GM18498 (cell line): ENCODE data around the gene CAVIN2.

Experiments
- ATAC-seq: cut with Tn5 transposase; IDR thresholded peaks from one replicate; pipeline ENCODE4 v1.9.1; 2021; ENCODE audit warnings: mild to moderate bottlenecking, moderate library complexity; ENCODE audit not compliant: unreplicated experiment

CAVIN2 gene, protein sequence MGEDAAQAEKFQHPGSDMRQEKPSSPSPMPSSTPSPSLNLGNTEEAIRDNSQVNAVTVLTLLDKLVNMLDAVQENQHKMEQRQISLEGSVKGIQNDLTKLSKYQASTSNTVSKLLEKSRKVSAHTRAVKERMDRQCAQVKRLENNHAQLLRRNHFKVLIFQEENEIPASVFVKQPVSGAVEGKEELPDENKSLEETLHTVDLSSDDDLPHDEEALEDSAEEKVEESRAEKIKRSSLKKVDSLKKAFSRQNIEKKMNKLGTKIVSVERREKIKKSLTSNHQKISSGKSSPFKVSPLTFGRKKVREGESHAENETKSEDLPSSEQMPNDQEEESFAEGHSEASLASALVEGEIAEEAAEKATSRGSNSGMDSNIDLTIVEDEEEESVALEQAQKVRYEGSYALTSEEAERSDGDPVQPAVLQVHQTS

DNA sequence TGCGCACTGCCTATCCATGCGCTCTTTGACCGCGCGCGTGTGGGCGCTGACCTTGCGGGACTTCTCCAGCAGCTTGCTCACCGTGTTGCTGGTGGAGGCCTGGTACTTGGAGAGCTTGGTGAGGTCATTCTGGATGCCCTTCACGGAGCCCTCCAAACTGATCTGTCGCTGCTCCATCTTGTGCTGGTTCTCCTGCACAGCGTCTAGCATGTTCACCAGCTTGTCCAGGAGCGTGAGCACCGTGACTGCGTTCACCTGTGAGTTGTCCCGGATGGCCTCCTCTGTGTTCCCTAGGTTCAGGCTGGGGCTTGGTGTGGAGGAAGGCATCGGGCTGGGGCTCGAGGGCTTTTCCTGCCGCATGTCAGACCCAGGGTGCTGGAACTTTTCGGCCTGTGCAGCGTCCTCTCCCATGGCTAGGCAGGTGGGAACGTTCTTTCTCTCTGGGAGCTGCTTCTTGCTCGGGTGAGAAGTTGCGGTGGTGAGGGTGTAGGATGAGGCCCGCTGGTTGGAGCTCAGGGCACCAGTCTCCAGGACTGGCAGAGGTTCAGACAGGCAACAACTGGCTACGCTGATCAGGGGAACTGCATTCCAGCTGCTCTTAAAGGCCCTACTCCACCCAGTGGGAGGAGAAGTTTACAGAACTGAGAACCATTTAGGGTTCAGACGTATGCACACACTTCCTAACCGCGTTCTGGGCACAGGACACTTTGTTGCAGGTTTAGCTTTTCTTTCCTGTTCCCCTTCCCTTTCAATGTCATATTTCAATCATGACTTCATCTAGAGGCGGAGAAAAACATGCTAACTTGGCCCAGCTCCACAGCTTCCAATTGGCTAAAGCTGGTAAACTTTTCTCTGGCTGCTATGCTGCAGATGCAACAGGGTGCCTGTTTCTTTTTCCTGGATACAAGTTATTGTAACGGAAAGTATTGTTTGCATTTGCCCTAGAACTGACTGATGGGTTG is at the start of gene CAVIN2:
TSS of gene CAVIN2 (minus strand) at position 574 of the 962 bp plus-strand sequence. CDS start at position 411, 163 bp downstream.
- ATAC-seq: peak; percentile 58

DNA sequence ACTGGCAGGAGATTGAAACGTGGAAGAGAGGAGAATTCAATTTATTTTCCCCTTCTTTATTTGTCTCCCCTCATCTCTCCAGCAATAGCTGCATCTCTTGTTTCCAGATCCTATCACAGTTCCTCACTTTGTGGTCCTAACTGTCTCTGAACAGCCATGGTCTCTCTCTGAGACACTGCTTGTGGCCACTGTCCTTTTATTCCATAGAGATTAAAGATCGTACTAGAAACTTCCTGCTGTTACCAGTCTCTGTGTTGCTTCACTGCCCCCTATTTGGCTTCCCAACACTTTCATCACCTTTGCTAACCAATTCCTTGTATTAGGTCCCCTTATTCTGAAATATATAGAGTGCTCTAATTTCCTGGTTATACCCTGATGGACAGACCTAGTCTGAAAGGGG is 48.9 kb upstream of the CAVIN2 start:
- ATAC-seq: no peak

- ATAC-seq: no peak
Observed at GRCh38 chr2:191895195-191895594, 48.3 kb upstream of the CAVIN2 start.

GRCh38 chr2:191894681-191895147 is 47.8 kb upstream of the CAVIN2 start:
- ATAC-seq: peak; percentile 45

DNA sequence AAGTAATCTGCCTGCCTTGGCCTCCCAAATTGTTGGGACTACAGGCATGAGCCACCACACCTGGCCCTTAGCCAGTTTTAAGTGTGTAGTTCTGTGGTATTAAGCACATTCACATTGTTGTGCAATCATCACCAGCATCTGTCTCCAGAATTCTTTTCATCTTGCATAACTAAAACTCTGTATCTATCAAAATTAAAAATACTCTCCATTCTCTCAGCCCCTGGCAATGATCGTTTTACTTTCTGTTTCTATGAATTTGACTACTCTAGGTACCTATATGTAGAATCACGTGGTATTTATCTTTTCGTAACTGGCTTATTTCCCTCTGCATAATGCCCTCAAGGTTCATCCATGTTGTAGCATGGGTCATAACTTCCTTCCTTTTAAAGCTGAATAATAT is 45.5 kb upstream of the CAVIN2 start:
- ATAC-seq: no peak

DNA sequence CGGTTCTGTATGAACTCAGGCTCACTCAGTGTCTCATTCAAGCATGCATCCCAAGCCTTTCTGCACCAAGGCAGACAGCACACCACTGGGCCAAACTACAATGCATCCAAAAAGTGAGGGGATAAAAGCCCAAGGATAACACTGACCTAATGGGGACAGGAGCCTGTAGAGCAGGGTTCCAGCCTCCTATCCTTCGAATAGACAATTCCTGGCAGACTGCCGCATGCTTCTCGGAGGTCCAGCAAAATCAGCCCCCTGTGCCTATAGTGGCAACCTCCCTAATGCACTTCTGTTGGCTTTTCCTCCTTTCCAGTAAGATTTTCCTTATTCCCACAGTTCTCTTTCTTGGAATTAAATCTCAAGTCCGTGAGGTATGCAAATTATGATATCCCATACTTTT is 44.8 kb upstream of the CAVIN2 start:
- ATAC-seq: no peak

DNA sequence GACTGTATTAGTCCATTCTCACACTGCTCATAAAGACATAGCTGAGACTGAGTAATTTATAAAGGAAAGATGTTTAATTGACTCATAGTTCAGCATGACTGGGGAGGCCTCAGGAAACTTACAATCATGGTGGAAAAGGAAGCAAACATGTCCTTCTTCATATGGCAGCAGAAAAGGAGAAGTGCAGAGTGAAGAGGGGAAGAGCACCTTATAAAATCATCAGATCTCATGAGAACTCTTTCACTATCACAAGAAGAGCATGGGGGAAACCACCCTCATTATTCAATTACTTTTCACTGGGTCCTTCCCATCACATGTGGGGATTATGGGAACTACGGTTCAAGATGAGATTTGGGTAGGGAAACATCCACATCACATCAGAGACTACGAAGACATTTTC is 43.0 kb upstream of the CAVIN2 start:
- no peak for ATAC-seq

DNA sequence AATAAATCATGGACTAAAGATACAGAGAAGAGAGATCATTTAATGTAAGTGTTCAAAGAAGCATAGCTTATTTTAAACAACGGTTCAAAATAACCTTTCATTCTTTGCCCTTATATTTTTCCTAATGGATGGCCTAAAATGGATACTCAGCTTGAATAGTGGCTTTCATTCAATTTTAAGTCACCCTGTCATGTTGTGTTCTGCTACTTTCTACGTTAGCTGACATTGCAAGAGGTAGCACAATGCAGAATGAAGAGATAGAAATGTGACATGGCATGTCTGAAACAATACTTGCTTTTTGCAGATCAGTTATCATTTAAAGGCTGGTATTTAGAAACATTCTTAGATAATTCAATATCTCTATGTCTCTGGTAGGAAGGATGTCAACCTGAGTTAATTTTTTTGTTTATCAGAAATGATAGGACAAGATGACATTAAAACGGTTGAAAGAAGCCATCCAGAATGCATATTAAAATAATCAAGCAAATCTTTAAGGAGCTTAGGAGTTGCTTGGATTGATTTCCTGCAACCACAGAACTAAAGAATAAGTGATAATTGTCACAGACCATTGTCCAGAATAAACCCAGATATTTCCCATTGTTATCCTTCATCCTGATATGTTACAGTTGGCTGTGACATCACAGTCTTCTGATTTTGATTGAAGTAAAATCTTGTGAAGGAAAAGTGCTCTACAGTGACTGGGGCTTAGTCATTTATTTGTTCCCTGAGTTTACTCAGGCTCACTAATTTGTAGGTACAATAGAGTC is 41.7 kb upstream of the CAVIN2 start:
- ATAC-seq: no peak

DNA sequence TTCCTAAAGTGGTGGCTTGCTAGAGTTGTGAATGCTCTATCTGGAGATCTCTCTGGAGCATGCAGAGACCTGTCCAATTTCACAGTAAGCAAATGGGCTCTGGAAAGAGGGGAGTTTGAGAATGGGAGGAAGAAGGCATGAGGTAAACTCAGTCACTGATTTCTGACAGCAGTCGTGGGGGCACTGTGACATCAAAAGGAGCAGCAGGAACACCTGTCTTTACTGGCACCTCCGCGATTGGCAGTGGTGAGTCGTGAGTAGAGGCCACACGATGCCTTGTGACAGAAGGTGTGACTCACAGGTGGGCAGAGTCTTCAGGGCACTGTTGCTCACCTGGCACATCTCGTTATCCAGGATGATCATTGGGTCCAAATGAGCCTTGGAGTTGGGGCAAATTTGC is 38.8 kb upstream of the CAVIN2 start:
- no peak for ATAC-seq

- ATAC-seq: no peak
Observed at GRCh38 chr2:191885098-191885497, 38.2 kb upstream of the CAVIN2 start.

- ATAC-seq: no peak
Observed at GRCh38 chr2:191881982-191882816, 35.3 kb upstream of the CAVIN2 start.

GRCh38 chr2:191878548-191879279 is 31.8 kb upstream of the CAVIN2 start:
- no peak for ATAC-seq

DNA sequence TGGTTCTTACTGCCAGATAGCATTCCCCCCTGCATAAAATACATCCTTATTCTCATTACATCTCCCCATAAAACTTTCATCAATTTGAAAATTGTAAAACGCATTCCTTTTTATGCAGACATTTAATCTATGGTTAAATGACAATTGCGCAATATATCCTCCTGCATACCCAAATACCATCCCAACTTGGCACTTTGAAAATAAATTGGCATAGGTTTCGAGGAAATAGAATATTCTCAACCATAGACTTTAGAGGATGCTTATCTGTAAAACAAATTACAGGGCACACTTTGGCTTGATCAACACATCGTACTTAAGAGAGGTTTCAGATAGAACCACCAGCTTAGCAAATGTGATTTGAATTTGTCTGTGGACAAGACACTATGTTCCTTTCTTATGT is 31.0 kb upstream of the CAVIN2 start:
- ATAC-seq: no peak

DNA sequence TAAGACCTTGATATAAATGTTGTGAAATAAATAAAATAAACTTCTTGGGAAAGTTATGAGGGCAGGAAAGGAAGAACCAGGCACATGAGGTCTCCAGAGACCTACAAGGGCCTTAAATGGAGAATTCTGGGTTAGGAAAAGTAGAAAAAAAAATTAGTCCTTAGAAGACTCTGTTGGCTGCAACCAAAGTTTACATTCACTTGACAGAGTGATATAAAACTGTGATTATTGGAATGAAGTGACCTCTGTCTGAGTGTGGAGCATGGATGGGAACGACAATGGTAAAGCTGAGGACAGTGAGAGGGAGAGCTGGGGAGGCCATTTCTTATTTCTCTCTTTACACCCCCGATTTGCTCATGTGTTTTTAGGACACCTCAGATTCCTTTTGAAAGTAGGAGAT is 29.0 kb upstream of the CAVIN2 start:
- no peak for ATAC-seq

DNA sequence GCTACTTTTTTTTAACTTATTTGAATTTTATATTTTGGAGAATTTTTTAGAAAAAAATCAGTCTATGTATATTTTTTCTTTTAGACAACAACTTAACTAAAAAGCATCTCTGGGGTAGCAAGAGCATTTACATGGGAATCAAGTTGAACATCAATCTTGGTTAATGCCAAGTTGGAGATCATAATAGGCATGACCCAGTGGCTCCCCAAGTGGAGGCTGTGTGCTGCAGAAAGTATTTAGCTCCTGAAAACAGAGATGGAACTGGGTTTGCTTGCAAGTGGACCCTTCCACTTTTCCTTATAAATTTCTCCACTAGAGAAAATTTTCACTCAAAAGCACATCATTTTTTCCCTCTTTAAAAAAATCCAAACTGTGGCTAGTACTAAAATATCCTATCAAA is 23.9 kb upstream of the CAVIN2 start:
- ATAC-seq: no peak

DNA sequence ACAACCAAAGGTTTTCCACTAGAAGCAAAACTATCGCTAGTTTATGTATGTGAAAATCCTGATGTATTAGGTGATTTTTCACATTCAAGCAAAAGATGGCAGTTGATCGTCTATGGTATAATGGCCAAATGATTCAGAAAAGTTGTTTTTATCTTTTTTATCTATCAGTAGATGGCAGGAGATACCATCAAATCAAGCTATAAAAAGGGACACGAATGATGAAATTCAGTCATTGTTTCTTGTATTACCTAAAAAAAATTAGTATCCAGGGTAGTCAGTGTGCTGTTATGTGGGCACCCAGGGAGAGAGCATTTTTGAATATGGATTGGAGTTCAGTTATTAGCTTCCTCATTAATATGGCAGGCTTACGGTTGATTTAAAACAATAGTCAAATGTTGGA is 22.9 kb upstream of the CAVIN2 start:
- ATAC-seq: no peak

DNA sequence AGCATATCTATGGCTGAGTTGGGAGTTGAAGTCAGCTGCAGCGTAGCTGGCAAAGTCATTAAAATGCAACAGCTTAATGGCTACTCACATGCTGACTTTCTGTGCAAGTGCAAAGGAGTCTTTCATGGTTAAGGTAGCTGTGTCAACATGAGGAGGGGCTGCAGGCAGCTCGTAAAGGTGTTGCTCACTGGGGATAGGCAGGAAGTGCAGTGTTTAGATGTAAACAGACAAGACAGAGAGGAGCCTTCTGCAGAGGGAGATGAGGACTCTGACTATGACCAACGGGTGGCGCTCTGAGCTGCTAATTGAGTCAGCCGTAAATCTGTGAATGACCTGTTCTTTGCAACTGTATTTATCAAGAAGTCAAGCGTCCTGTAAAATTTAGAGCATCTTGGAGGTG is 22.3 kb upstream of the CAVIN2 start:
- peak; percentile 68 for ATAC-seq

GRCh38 chr2:191867507-191867847 is 20.6 kb upstream of the CAVIN2 start:
- ATAC-seq: no peak

- ATAC-seq: no peak
Observed at GRCh38 chr2:191866675-191867506, 20.0 kb upstream of the CAVIN2 start.
